ENCODE measurements around the gene PARD3.
A peak's percentile ranks its signal among the peaks of the same experiment; 100 is the strongest.

Gene PARD3

GRCh38 chr10:34203966-34204630 lies 611.0 kb downstream of the PARD3 start:
- H3K4me2 ChIP-seq (ENCODE audit: low read depth, low read length, poor library complexity, severe bottlenecking): peak overlapping the region; percentile 56
- peaks cover 21% of the 10 kb centered on the region; the same call in 1 of the 2 replicates for H3F3A ChIP-seq (ENCODE audit: low read depth)
- peaks cover 84% of the 10 kb centered on the region for H3K4me1 ChIP-seq (ENCODE audit: insufficient read depth, low read length, poor library complexity, severe bottlenecking)
- no peaks in the 10 kb centered on the region for H3K27me3 ChIP-seq (ENCODE audit: insufficient read depth, low read length, poor library complexity, severe bottlenecking)
- no peaks in the 10 kb centered on the region for H3K9me2 ChIP-seq (replicated peaks; ENCODE audit: low read depth, low read length)
- peak overlapping the region; percentile 29 for H3K9ac ChIP-seq (ENCODE audit: low read depth, low read length, poor library complexity, severe bottlenecking)
- peak overlapping the region; percentile 22 for H3K4me3 ChIP-seq (ENCODE audit: low read length, poor library complexity, severe bottlenecking)
- H3K9me3 ChIP-seq (ENCODE audit: insufficient read depth, low read depth, low read length): no peaks in the 10 kb centered on the region
- no peaks in the 10 kb centered on the region for H3K36me3 ChIP-seq (ENCODE audit: insufficient read depth, low read length)
- no peak overlapping the region for H2AFZ ChIP-seq (ENCODE audit: low read length)
- TF ChIP-seq EZH2phosphoT487 (IDR thresholded peaks at IDR 0.05; ENCODE audit: borderline replicate concordance): no peak
- no peaks in the 10 kb centered on the region for H4K20me1 ChIP-seq (ENCODE audit: insufficient read depth, low read length, poor library complexity, severe bottlenecking)
- no peaks in the 10 kb centered on the region for H3K79me2 ChIP-seq (ENCODE audit: insufficient read depth, low read length)

GRCh38 chr10:34200355-34200901 lies 614.7 kb downstream of the PARD3 start:
- H3K9me2 ChIP-seq (replicated peaks; ENCODE audit: low read depth, low read length): no peaks in the 10 kb centered on the region
- H3K9ac ChIP-seq (ENCODE audit: low read depth, low read length, poor library complexity, severe bottlenecking): peak overlapping the region; percentile 67
- no peaks in the 10 kb centered on the region for H3K79me2 ChIP-seq (ENCODE audit: insufficient read depth, low read length)
- H3K9me3 ChIP-seq (ENCODE audit: insufficient read depth, low read depth, low read length): no peaks in the 10 kb centered on the region
- no peaks in the 10 kb centered on the region for H3K36me3 ChIP-seq (ENCODE audit: insufficient read depth, low read length)
- TF ChIP-seq EZH2phosphoT487 (IDR thresholded peaks at IDR 0.05; ENCODE audit: borderline replicate concordance) (no peak), CTCF (conservative IDR thresholded peaks at IDR 0.05; ENCODE audit: low read length) (no peak)
- H2AFZ ChIP-seq (ENCODE audit: low read length): no peak overlapping the region; the same call in 1 of the 2 replicates
- H4K20me1 ChIP-seq (ENCODE audit: insufficient read depth, low read length, poor library complexity, severe bottlenecking): no peaks in the 10 kb centered on the region
- no peaks in the 10 kb centered on the region for H3K27me3 ChIP-seq (ENCODE audit: insufficient read depth, low read length, poor library complexity, severe bottlenecking)
- peak overlapping the region; percentile 70 for H3K4me2 ChIP-seq (ENCODE audit: low read depth, low read length, poor library complexity, severe bottlenecking)
- H3K4me1 ChIP-seq (ENCODE audit: insufficient read depth, low read length, poor library complexity, severe bottlenecking): peaks cover 78% of the 10 kb centered on the region
- peak overlapping the region; percentile 50 for H3K4me3 ChIP-seq (ENCODE audit: low read length, poor library complexity, severe bottlenecking)
- peaks cover 15% of the 10 kb centered on the region; the same call in 1 of the 2 replicates for H3F3A ChIP-seq (ENCODE audit: low read depth)

DNA sequence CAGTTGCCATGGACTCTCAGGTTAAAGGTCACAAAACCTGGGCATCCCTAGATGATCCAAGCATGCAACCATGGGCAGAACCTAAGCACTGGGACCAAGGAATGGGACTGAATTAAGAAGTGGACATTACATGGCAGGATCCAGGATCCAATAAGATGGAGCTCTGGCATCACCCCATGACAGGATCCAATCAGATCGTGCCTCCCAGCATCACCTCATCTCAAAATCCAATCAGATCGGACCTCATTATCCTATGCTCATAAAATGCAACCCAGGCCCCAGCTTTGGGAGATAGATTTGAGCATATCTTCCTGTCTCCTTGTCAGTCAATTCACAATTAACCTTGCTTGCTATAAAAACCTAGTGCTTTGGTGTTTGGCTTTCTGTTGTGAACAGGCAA lies 616.1 kb downstream of the PARD3 start:
- Histone ChIP-seq H3K79me2 (ENCODE audit: insufficient read depth, low read length) (no peaks in the 10 kb centered on the region), H3K4me2 (ENCODE audit: low read depth, low read length, poor library complexity, severe bottlenecking) (no peak overlapping the region), H4K20me1 (ENCODE audit: insufficient read depth, low read length, poor library complexity, severe bottlenecking) (no peaks in the 10 kb centered on the region), H3K27me3 (ENCODE audit: insufficient read depth, low read length, poor library complexity, severe bottlenecking) (no peaks in the 10 kb centered on the region), H3K9me2 (replicated peaks; ENCODE audit: low read depth, low read length) (no peaks in the 10 kb centered on the region), H3K36me3 (ENCODE audit: insufficient read depth, low read length) (no peaks in the 10 kb centered on the region), H3K9me3 (ENCODE audit: insufficient read depth, low read depth, low read length) (no peaks in the 10 kb centered on the region), H3F3A (ENCODE audit: low read depth) (peaks cover 9% of the 10 kb centered on the region; the same call in 1 of the 2 replicates), H3K4me3 (ENCODE audit: low read length, poor library complexity, severe bottlenecking) (no peak overlapping the region), H2AFZ (ENCODE audit: low read length) (no peak overlapping the region), H3K4me1 (ENCODE audit: insufficient read depth, low read length, poor library complexity, severe bottlenecking) (peaks cover 75% of the 10 kb centered on the region), H3K9ac (ENCODE audit: low read depth, low read length, poor library complexity, severe bottlenecking) (peak overlapping the region; percentile 37)
- no peak for TF ChIP-seq EZH2phosphoT487 (IDR thresholded peaks at IDR 0.05; ENCODE audit: borderline replicate concordance)

DNA sequence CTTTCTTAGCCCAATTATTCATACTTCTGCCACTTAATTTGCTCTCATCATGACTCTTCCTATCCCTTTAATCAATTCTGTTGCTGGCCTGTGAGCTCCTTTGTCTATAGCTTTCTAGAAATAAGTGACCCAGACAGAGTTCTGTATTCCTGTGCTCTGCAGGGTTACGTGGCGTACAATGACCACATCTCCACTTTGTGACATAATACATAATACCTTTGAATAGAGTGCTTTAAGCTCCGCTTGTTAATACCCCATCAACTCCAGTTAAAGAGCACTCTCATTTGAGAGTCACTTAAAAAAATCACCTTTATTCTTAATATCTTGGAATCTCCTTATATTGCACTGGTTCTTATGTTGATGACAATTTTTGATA lies 619.0 kb downstream of the PARD3 start:
- H3K9me3 ChIP-seq (ENCODE audit: insufficient read depth, low read depth, low read length): no peaks in the 10 kb centered on the region
- H3K79me2 ChIP-seq (ENCODE audit: insufficient read depth, low read length): no peaks in the 10 kb centered on the region
- no peaks in the 10 kb centered on the region for H3K36me3 ChIP-seq (ENCODE audit: insufficient read depth, low read length)
- peaks cover 53% of the 10 kb centered on the region for H3K4me1 ChIP-seq (ENCODE audit: insufficient read depth, low read length, poor library complexity, severe bottlenecking)
- H3K4me3 ChIP-seq (ENCODE audit: low read length, poor library complexity, severe bottlenecking): no peak overlapping the region
- no peaks in the 10 kb centered on the region for H4K20me1 ChIP-seq (ENCODE audit: insufficient read depth, low read length, poor library complexity, severe bottlenecking)
- H3K9ac ChIP-seq (ENCODE audit: low read depth, low read length, poor library complexity, severe bottlenecking): no peak overlapping the region
- H3F3A ChIP-seq (ENCODE audit: low read depth): peaks cover 5% of the 10 kb centered on the region; the same call in 1 of the 2 replicates
- no peak for TF ChIP-seq EZH2phosphoT487 (IDR thresholded peaks at IDR 0.05; ENCODE audit: borderline replicate concordance)
- TF ChIP-seq CTCF (conservative IDR thresholded peaks at IDR 0.05; ENCODE audit: low read length): no peak
- no peaks in the 10 kb centered on the region for H3K9me2 ChIP-seq (replicated peaks; ENCODE audit: low read depth, low read length)
- no peak overlapping the region for H2AFZ ChIP-seq (ENCODE audit: low read length)
- H3K4me2 ChIP-seq (ENCODE audit: low read depth, low read length, poor library complexity, severe bottlenecking): no peak overlapping the region
- no peaks in the 10 kb centered on the region for H3K27me3 ChIP-seq (ENCODE audit: insufficient read depth, low read length, poor library complexity, severe bottlenecking)

Data from Loucy (cell line).